SK-N-SH (cell line): ENCODE measurements around the gene TRMT1L. TPM values are rescaled to one million over a fixed set of nuclear protein-coding genes. Genes with fewer than 3 reads are reported as not detected.

Experiments
- CTCF ChIA-PET: fragments of 300-600, 350-600 bp; formaldehyde crosslinking; extraction: SDS; loops from one replicate; lab custom pipeline; 2021; lab: Yijun Ruan, JAX
- POLR2A ChIA-PET: fragments of 350-600 bp; sonication (Branson Sonifier 250); formaldehyde crosslinking; extraction: SDS; loops from one replicate; lab custom pipeline; 2020; ENCODE audit warnings: antibody characterized with exemption, inconsistent platforms; lab: Yijun Ruan, JAX
- DNase-seq: peaks from one replicate; pipeline ENCODE4 v3.0.0; 2012
- H2AFZ ChIP-seq: fragments of 200-600 bp; sonication (generic); 2 replicates; pipeline ENCODE4 v1.8.1; 2016; ENCODE audit warnings: antibody characterized with exemption, mild to moderate bottlenecking, low read depth
- H3F3A ChIP-seq: fragments of 200-600 bp; sonication (generic); replicated peaks from 2 replicates; pipeline ENCODE3; 2016; ENCODE audit warnings: antibody characterized with exemption, mild to moderate bottlenecking; ENCODE audit not compliant: insufficient read depth
- H3K27ac ChIP-seq, 2 experiments: fragments of 200-500 bp in 1 of 2; fragments of 200-600 bp in 1 of 2; sonication (Bioruptor generic) in 1 of 2; sonication (generic), shearing (Covaris generic) in 1 of 2; 2 replicates each; pipeline versions ENCODE4 v1.5.1 to v1.6.1; 2014 to 2016; ENCODE audit warnings: low read depth in 2 of 2, inconsistent platforms in 1 of 2, low read length in 1 of 2, mild to moderate bottlenecking in 1 of 2, mixed read lengths in 1 of 2
- H3K27me3 ChIP-seq: fragments of 200-600 bp; sonication (generic), shearing (Covaris generic); 2 replicates; pipeline ENCODE4 v1.6.1; 2016; ENCODE audit warnings: mixed run types; ENCODE audit not compliant: insufficient read depth
- H3K36me3 ChIP-seq, 2 experiments: fragments of 200-500 bp in 1 of 2; fragments of 200-600 bp in 1 of 2; sonication (Bioruptor generic) in 1 of 2; sonication (generic) in 1 of 2; replicated peaks in 1 of 2; 2 replicates each; pipeline versions ENCODE3 to v1.5.1; 2014 to 2016; ENCODE audit warnings: low read length in 1 of 2, mild to moderate bottlenecking in 1 of 2; ENCODE audit not compliant: insufficient read depth in 2 of 2, control insufficient read depth in 1 of 2
- H3K4me1 ChIP-seq, 2 experiments: fragments of 200-500 bp in 1 of 2; fragments of 200-600 bp in 1 of 2; sonication (Bioruptor generic) in 1 of 2; sonication (generic), shearing (Covaris generic) in 1 of 2; 2 replicates each; pipeline versions ENCODE4 v1.5.1 to v1.6.1; 2014 to 2016; ENCODE audit warnings: low read depth in 1 of 2, low read length in 1 of 2, mixed run types in 1 of 2; ENCODE audit not compliant: insufficient read depth in 2 of 2, control insufficient read depth in 1 of 2
- H3K4me2 ChIP-seq: fragments of 200-600 bp; sonication (generic), shearing (Covaris generic); 2 replicates; pipeline ENCODE4 v1.6.1; 2017; ENCODE audit warnings: mixed run types
- H3K4me3 ChIP-seq, 2 experiments: fragments of 200-500 bp in 1 of 2; fragments of 200-600 bp in 1 of 2; sonication (Bioruptor generic) in 1 of 2; sonication (generic), shearing (Covaris generic) in 1 of 2; 2 replicates each; pipeline versions ENCODE4 v1.5.1 to v1.8.1; 2014 to 2016; ENCODE audit warnings: low read depth in 2 of 2, inconsistent platforms in 1 of 2, low read length in 1 of 2, mild to moderate bottlenecking in 1 of 2, mixed read lengths in 1 of 2, moderate library complexity in 1 of 2
- H3K79me2 ChIP-seq: fragments of 200-600 bp; sonication (generic); 2 replicates; pipeline ENCODE4 v1.8.1; 2017; ENCODE audit warnings: mild to moderate bottlenecking; ENCODE audit not compliant: insufficient read depth
- H3K9ac ChIP-seq: fragments of 200-600 bp; sonication (generic); 2 replicates; pipeline ENCODE4 v1.6.1; 2017; ENCODE audit warnings: mixed run types
- H3K9me2 ChIP-seq: fragments of 200-600 bp; sonication (generic); 2 replicates; pipeline ENCODE4 v1.6.1; 2017; ENCODE audit warnings: mixed run types
- H3K9me3 ChIP-seq: fragments of 200-600 bp; sonication (generic); 2 replicates; pipeline ENCODE4 v1.6.1; 2017; ENCODE audit warnings: mixed run types, mild to moderate bottlenecking, moderate library complexity
- H4K20me1 ChIP-seq: fragments of 200-600 bp; sonication (generic); 2 replicates; pipeline ENCODE4 v1.6.1; 2017; ENCODE audit warnings: mild to moderate bottlenecking, mixed run types; ENCODE audit not compliant: insufficient read depth
- CHD2 ChIP-seq: fragments of 150-350 bp; IDR thresholded peaks from 2 replicates; pipeline ENCODE4 v1.6.1; 2018; ENCODE audit warnings: low read length; ENCODE audit not compliant: partially characterized antibody
- ELF1 ChIP-seq: IDR thresholded peaks from 2 replicates; pipeline ENCODE4 v1.4.0; 2012
- FOXM1 ChIP-seq: IDR thresholded peaks from 2 replicates; pipeline ENCODE4 v1.4.0; 2012; ENCODE audit warnings: low read depth, mild to moderate bottlenecking
- GATA2 ChIP-seq: sonication (generic); formaldehyde crosslinking; IDR thresholded peaks from 2 replicates; pipeline ENCODE4 v1.5.0; 2020; ENCODE audit warnings: mild to moderate bottlenecking, missing genetic modification reagents
- MEF2A ChIP-seq: IDR thresholded peaks from 2 replicates; pipeline ENCODE4 v1.4.0; 2012; ENCODE audit warnings: low read depth, borderline replicate concordance
- POLR2AphosphoS5 ChIP-seq: IDR thresholded peaks from 2 replicates; pipeline ENCODE4 v1.6.1; 2012; ENCODE audit warnings: low read depth, low read length
- RCOR1 ChIP-seq: fragments of 150-350 bp; IDR thresholded peaks from 2 replicates; pipeline ENCODE4 v1.6.1; 2017; ENCODE audit warnings: antibody characterized with exemption, low read length
- RXRA ChIP-seq: IDR thresholded peaks from 2 replicates; pipeline ENCODE4 v1.4.0; 2012; ENCODE audit warnings: low read depth, mild to moderate bottlenecking, borderline replicate concordance
- TEAD4 ChIP-seq: IDR thresholded peaks from 2 replicates; pipeline ENCODE4 v1.4.0; 2012; ENCODE audit warnings: mild to moderate bottlenecking, borderline replicate concordance; ENCODE audit not compliant: insufficient read depth
- polyA plus RNA-seq, 3 experiments: library from polyadenylated mRNA; depleted of rRNA; stranded (reverse); fragments of >200 nt; gene quantifications; 2 replicates each; pipeline ENCODE4 v1.2.3, GENCODE V29; 2012
- TF ChIP-seq, protein P1 (sequence below): IDR thresholded peaks from 2 replicates; pipeline ENCODE4 v1.6.1; 2012; ENCODE audit warnings: mild to moderate bottlenecking, low read depth, low read length, moderate library complexity
- TF ChIP-seq, protein P2 (sequence below): fragments of 150-350 bp; IDR thresholded peaks from 2 replicates; pipeline ENCODE4 v1.6.1; 2016; ENCODE audit warnings: mild to moderate bottlenecking, low read depth, low read length
- TF ChIP-seq, protein P3 (sequence below): IDR thresholded peaks from 2 replicates; pipeline ENCODE4 v1.4.0; 2012; ENCODE audit warnings: low read depth
- TF ChIP-seq, protein P4 (sequence below): IDR thresholded peaks from 2 replicates; pipeline ENCODE4; 2012
- TF ChIP-seq, protein P5 (sequence below): fragments of 200-600 bp; sonication (generic); IDR thresholded peaks from 2 replicates; pipeline ENCODE4 v1.6.1; 2017; ENCODE audit warnings: antibody characterized with exemption, mild to moderate bottlenecking, moderate library complexity
- TF ChIP-seq, protein P6 (sequence below): IDR thresholded peaks from 2 replicates; pipeline ENCODE4 v1.4.0; 2012; ENCODE audit warnings: low read depth, borderline replicate concordance

TRMT1L gene
- polyA plus RNA-seq, 1 of the 3 experiments (the other 2 are of a cell fraction), result 12.2 TPM

DNA sequence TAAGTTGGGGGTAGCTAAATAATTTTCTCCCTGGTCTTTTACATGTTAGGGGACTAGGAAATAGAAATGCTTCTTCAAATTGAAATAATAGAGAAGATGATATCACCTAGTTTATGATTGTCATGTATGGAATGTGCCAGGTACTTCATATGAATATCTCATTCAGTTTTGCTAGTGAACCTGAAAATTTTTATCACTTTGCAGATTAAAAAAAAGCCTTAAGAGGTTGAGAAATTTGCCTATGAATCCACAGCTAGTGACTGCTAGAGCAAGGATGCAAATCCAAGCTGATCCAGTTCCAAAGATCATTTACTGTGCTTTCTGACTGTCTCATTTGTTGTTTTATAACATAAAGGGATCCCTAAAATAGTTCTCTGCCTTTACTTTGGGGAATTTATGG, 86.7 kb downstream of the TRMT1L start:
- H3K4me1 ChIP-seq, result peaks cover 0 to 4% of the 10 kb centered on the region in 2 experiments; a peak in 3 of 4 replicates
- H3K9ac ChIP-seq, result no peak overlapping the region
- no peak for DNase-seq
- peaks cover 10% of the 10 kb centered on the region in 2 experiments for H3K36me3 ChIP-seq
- no peak overlapping the region for H3K4me2 ChIP-seq
- no peaks in the 10 kb centered on the region for H3K9me2 ChIP-seq
- CTCF ChIA-PET, result interaction anchor here (0.9 kb wide), 1 partner anchor 14 kb away, joined by 3 read pairs; no protein-coding TSS in a partner anchor
- H4K20me1 ChIP-seq, result no peaks in the 10 kb centered on the region
- no peak overlapping the region for H3K4me3 ChIP-seq
- H3K9me3 ChIP-seq, result no peaks in the 10 kb centered on the region
- POLR2A ChIA-PET, result no interaction called here
- H3K27me3 ChIP-seq, result no peaks in the 10 kb centered on the region
- H3F3A ChIP-seq, result no peaks in the 10 kb centered on the region
- no peak overlapping the region for H2AFZ ChIP-seq
- H3K27ac ChIP-seq, result no peak overlapping the region
- TF ChIP-seq, protein P1, sequence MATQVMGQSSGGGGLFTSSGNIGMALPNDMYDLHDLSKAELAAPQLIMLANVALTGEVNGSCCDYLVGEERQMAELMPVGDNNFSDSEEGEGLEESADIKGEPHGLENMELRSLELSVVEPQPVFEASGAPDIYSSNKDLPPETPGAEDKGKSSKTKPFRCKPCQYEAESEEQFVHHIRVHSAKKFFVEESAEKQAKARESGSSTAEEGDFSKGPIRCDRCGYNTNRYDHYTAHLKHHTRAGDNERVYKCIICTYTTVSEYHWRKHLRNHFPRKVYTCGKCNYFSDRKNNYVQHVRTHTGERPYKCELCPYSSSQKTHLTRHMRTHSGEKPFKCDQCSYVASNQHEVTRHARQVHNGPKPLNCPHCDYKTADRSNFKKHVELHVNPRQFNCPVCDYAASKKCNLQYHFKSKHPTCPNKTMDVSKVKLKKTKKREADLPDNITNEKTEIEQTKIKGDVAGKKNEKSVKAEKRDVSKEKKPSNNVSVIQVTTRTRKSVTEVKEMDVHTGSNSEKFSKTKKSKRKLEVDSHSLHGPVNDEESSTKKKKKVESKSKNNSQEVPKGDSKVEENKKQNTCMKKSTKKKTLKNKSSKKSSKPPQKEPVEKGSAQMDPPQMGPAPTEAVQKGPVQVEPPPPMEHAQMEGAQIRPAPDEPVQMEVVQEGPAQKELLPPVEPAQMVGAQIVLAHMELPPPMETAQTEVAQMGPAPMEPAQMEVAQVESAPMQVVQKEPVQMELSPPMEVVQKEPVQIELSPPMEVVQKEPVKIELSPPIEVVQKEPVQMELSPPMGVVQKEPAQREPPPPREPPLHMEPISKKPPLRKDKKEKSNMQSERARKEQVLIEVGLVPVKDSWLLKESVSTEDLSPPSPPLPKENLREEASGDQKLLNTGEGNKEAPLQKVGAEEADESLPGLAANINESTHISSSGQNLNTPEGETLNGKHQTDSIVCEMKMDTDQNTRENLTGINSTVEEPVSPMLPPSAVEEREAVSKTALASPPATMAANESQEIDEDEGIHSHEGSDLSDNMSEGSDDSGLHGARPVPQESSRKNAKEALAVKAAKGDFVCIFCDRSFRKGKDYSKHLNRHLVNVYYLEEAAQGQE, result no peak
- TF ChIP-seq RCOR1 (no peak), CHD2 (no peak), ELF1 (no peak), FOXM1 (no peak), GATA2 (no peak), TEAD4 (no peak), POLR2AphosphoS5 (no peak), MEF2A (no peak), RXRA (no peak)
- TF ChIP-seq, protein P2, sequence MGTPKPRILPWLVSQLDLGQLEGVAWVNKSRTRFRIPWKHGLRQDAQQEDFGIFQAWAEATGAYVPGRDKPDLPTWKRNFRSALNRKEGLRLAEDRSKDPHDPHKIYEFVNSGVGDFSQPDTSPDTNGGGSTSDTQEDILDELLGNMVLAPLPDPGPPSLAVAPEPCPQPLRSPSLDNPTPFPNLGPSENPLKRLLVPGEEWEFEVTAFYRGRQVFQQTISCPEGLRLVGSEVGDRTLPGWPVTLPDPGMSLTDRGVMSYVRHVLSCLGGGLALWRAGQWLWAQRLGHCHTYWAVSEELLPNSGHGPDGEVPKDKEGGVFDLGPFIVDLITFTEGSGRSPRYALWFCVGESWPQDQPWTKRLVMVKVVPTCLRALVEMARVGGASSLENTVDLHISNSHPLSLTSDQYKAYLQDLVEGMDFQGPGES, result no peak
- TF ChIP-seq, protein P3, sequence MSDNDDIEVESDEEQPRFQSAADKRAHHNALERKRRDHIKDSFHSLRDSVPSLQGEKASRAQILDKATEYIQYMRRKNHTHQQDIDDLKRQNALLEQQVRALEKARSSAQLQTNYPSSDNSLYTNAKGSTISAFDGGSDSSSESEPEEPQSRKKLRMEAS, result no peak
- TF ChIP-seq, protein P4, sequence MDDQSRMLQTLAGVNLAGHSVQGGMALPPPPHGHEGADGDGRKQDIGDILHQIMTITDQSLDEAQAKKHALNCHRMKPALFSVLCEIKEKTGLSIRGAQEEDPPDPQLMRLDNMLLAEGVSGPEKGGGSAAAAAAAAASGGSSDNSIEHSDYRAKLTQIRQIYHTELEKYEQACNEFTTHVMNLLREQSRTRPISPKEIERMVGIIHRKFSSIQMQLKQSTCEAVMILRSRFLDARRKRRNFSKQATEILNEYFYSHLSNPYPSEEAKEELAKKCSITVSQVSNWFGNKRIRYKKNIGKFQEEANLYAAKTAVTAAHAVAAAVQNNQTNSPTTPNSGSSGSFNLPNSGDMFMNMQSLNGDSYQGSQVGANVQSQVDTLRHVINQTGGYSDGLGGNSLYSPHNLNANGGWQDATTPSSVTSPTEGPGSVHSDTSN, result no peak
- TF ChIP-seq, protein P5, sequence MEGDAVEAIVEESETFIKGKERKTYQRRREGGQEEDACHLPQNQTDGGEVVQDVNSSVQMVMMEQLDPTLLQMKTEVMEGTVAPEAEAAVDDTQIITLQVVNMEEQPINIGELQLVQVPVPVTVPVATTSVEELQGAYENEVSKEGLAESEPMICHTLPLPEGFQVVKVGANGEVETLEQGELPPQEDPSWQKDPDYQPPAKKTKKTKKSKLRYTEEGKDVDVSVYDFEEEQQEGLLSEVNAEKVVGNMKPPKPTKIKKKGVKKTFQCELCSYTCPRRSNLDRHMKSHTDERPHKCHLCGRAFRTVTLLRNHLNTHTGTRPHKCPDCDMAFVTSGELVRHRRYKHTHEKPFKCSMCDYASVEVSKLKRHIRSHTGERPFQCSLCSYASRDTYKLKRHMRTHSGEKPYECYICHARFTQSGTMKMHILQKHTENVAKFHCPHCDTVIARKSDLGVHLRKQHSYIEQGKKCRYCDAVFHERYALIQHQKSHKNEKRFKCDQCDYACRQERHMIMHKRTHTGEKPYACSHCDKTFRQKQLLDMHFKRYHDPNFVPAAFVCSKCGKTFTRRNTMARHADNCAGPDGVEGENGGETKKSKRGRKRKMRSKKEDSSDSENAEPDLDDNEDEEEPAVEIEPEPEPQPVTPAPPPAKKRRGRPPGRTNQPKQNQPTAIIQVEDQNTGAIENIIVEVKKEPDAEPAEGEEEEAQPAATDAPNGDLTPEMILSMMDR, result no peak
- TF ChIP-seq, protein P6, sequence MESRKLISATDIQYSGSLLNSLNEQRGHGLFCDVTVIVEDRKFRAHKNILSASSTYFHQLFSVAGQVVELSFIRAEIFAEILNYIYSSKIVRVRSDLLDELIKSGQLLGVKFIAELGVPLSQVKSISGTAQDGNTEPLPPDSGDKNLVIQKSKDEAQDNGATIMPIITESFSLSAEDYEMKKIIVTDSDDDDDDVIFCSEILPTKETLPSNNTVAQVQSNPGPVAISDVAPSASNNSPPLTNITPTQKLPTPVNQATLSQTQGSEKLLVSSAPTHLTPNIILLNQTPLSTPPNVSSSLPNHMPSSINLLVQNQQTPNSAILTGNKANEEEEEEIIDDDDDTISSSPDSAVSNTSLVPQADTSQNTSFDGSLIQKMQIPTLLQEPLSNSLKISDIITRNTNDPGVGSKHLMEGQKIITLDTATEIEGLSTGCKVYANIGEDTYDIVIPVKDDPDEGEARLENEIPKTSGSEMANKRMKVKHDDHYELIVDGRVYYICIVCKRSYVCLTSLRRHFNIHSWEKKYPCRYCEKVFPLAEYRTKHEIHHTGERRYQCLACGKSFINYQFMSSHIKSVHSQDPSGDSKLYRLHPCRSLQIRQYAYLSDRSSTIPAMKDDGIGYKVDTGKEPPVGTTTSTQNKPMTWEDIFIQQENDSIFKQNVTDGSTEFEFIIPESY, result no peak
- TF ChIP-seq, all 33 proteins: peak for 0
- H3K79me2 ChIP-seq, result peaks cover 92% of the 10 kb centered on the region
